Mesodermal cell (in vitro differentiated cells): ENCODE results near the gene MAOB.
"Not testable (repeated sequence)": the region's sequence is repeated elsewhere in the genome, so short reads cannot be mapped to it uniquely, and the experiment has no call there.

Experiments
- H3K27ac ChIP-seq: 2 replicates; pipeline ENCODE4 v1.7.0; 2013; ENCODE audit warnings: mild to moderate bottlenecking, low read depth, low read length, moderate library complexity; ENCODE audit not compliant: severe bottlenecking
- H3K36me3 ChIP-seq: 2 replicates; pipeline ENCODE4 v1.7.1; 2013; ENCODE audit warnings: mild to moderate bottlenecking, low read length, moderate library complexity; ENCODE audit not compliant: control insufficient read depth, insufficient read depth
- H3K4me1 ChIP-seq: one replicate; pipeline ENCODE4 v1.7.1; 2013; ENCODE audit warnings: mild to moderate bottlenecking, low read length; ENCODE audit not compliant: insufficient read depth, control insufficient read depth, poor library complexity, severe bottlenecking
- H3K4me3 ChIP-seq: 2 replicates; pipeline ENCODE4 v1.7.0; 2013; ENCODE audit warnings: low read length, control low read depth, mild to moderate bottlenecking; ENCODE audit not compliant: insufficient read depth, poor library complexity, severe bottlenecking; ENCODE audit errors: extremely low read depth
- H3K9me3 ChIP-seq: 2 replicates; pipeline ENCODE4 v1.7.1; 2013; ENCODE audit warnings: mild to moderate bottlenecking, low read length, moderate library complexity; ENCODE audit not compliant: control insufficient read depth
- WGBS, 2 experiments: methylation state at CpG; one replicate each; pipeline ENCODE4 v1.1.5; 2013; ENCODE audit warnings: missing lambda C conversion rate in 2 of 2; ENCODE audit not compliant: insufficient coverage in 2 of 2; 5-methylcytosine and 5-hydroxymethylcytosine counted together

MAOB gene

DNA sequence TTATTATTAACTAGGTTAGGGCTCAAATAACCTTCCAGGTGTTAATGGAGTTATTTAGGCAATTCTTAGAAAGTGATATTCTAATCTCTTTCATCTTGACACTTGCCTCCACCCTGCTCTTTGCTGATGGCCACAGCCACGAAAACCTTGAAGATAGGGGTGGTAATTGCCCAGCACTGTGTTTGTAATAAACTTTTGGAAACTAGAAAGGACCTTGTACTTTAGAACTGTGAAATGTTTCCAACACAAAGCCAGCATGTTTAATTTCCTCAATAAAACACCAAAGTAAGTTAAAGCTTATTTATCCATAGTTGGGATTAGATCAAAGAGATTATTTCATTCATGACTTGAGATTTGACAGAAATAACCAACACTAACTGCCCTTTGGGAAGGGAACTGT lies 147.8 kb downstream of the MAOB start:
- no peaks in the 10 kb centered on the region for H3K4me1 ChIP-seq
- no peak overlapping the region for H3K27ac ChIP-seq
- no peak overlapping the region for H3K4me3 ChIP-seq
- H3K9me3 ChIP-seq = no peaks in the 10 kb centered on the region
- no peaks in the 10 kb centered on the region for H3K36me3 ChIP-seq
- no CpG with 5 or more reads among the region's 1 CpG for WGBS, 2 experiments

DNA sequence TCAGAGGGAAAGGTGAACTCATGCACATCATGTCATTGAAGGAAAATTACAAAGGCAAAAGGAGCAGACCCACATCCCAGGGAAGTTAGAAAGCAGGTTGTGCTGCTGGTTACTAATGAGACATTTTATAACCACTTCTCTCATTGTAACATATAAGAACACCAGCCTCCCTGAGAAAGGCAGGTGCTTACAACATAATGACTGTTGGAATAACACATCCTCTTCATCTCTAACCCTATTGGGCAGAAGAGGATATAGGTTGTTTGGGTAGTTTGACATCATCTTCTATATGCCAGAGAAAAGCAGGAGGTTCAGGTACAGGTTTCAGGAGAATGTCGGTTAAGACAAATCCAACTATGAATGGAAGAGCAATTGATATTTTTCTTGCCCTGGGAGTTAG lies 148.6 kb downstream of the MAOB start:
- Histone ChIP-seq H3K4me3 (no peak overlapping the region), H3K4me1 (no peaks in the 10 kb centered on the region), H3K27ac (no peak overlapping the region), H3K9me3 (no peaks in the 10 kb centered on the region), H3K36me3 (no peaks in the 10 kb centered on the region)
- no CpG with 5 or more reads among the region's 1 CpG for WGBS, 2 experiments

DNA sequence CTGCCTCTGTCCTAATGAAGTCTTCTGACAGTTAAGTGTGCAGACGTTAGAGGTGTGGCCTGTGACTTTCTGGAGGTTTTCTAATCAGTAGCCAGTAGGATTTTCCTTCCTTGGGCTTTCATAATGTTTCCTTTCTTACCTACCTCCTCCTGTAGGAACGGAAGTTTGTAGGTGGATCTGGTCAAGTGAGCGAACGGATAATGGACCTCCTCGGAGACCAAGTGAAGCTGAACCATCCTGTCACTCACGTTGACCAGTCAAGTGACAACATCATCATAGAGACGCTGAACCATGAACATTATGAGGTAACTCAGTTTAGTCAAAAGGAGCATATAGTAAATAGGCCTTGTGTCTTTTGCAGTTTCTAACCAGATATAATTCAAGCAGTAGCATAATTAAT lies 151.2 kb downstream of the MAOB start:
- H3K4me3 ChIP-seq = no peak overlapping the region
- 100% methylated on average over 2 to 3 of the region's 7 CpGs for WGBS, 2 experiments

DNA sequence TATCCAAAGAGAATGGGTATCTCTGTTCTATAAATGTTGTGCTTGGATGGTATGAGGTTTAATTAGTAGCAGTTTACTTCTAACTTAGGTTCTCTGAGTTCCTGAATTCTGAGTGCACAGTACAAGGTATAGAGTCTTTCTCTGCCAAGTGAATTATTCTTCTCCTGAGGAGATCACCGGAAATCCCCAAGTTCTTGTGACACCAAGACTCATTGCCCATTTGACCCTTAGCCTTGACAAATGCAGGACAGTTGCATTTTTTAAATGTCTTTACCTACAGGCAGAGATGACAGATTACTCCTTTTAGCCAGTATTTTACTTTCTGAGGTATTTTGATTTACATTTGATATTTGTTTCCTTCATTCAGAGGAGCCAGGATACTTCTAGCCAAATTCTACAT lies 153.3 kb downstream of the MAOB start:
- Histone ChIP-seq H3K9me3 (no peaks in the 10 kb centered on the region), H3K36me3 (no peaks in the 10 kb centered on the region), H3K27ac (no peak overlapping the region), H3K4me1 (no peaks in the 10 kb centered on the region), H3K4me3 (no peak overlapping the region)
- no CpG with 5 or more reads among the region's 1 CpG for WGBS, 2 experiments

More for the DNA sequence above, 151.2 kb downstream of the MAOB start:
- Histone ChIP-seq H3K36me3 (no peaks in the 10 kb centered on the region), H3K27ac (no peak overlapping the region), H3K4me1 (no peaks in the 10 kb centered on the region), H3K9me3 (no peaks in the 10 kb centered on the region)

DNA sequence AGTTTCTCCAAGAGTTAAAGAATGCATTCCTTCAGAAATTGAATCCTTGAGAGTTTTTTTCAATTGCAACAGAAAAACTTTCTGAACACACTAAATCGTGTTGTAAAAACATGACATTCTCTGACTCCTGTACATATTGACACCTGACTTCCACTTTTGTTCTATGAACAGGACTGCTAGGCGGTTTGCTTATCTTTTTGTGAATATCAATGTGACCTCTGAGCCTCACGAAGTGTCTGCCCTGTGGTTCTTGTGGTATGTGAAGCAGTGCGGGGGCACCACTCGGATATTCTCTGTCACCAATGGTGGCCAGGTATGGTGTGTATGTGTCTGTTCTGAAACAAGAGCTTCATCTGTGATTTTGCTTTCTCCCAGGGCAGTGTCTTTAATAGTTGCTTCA lies 154.2 kb downstream of the MAOB start:
- Histone ChIP-seq H3K4me3 (no peak overlapping the region), H3K9me3 (no peaks in the 10 kb centered on the region)
- no CpG with 5 or more reads among the region's 5 CpGs for WGBS, 2 experiments

DNA sequence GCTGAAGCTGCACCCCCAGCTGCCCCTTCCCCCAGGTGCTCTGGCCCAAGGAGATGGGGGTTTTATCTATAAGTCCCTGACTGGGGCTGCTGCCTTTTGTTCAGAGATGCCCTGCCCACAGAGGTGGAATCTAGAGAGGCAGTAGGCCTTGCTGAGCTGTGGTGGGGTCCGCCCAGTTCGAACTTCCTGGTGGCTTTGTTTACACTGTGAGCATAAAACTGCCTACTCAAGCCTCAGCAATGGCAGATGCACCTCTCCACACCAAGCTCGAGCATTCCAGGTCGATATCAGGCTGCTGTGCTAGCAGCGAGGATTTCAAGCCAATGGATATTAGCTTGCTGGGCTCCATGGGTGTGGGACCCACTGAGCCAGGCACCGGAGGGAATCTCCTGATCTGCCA lies 155.0 kb downstream of the MAOB start:
- not testable (repeated sequence) for H3K4me1 ChIP-seq, H3K36me3 ChIP-seq, H3K4me3 ChIP-seq, H3K9me3 ChIP-seq, H3K27ac ChIP-seq
- WGBS, 2 experiments = 83% methylated on average over 1 of the region's 6 CpGs; no CpG with 5 or more reads in 1 of the 2 experiments

More for the DNA sequence above, 154.2 kb downstream of the MAOB start:
- H3K27ac ChIP-seq = no peak overlapping the region
- no peaks in the 10 kb centered on the region for H3K36me3 ChIP-seq
- H3K4me1 ChIP-seq = no peaks in the 10 kb centered on the region

DNA sequence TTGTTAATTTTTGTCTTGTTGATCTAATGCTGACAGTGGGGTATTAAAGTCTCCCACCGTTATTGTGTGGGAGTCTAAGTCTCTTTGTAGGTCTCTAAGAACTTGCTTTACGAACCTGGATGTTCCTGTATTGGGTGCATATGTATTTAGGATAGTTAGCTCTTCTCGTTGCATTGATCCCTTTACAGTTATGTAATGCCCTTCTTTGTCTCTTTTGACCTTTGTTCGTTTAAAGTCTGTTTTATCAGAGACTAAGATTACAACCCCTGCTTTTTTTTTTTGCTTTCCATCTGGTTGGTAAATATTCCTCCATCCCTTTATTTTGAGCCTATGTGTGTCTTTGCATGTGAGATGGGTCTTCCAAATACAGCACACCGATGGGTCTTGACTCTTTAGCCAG lies 157.0 kb downstream of the MAOB start:
- no CpG with 5 or more reads among the region's 5 CpGs for WGBS, 2 experiments
- H3K4me3 ChIP-seq = not testable (repeated sequence)

DNA sequence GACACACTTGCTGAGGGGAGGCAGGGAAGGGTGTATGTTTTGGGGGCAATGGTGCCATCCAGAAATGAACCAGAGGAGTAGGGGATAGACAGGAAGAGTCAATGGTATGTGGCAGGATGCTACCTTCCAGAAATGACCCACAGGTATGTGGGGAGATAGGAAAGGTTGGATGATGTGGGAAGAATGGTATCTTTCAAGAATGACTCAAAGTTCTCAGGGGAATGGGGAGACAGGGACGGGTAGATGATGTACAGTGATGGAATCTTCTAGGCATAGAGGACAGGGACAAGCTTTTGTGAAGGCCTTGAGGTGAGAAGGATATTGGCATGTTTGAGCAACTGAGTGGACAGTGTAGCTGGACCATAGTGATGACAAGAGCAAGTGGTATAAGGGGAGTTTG lies 161.3 kb downstream of the MAOB start:
- Histone ChIP-seq H3K36me3 (no peaks in the 10 kb centered on the region), H3K4me1 (no peaks in the 10 kb centered on the region), H3K9me3 (no peaks in the 10 kb centered on the region), H3K27ac (no peak overlapping the region), H3K4me3 (no peak overlapping the region)
- WGBS, 2 experiments = 100% methylated on average over 1 of the region's 1 CpG

More for the DNA sequence above, 157.0 kb downstream of the MAOB start:
- not testable (repeated sequence) for H3K9me3 ChIP-seq, H3K36me3 ChIP-seq, H3K27ac ChIP-seq, H3K4me1 ChIP-seq

DNA sequence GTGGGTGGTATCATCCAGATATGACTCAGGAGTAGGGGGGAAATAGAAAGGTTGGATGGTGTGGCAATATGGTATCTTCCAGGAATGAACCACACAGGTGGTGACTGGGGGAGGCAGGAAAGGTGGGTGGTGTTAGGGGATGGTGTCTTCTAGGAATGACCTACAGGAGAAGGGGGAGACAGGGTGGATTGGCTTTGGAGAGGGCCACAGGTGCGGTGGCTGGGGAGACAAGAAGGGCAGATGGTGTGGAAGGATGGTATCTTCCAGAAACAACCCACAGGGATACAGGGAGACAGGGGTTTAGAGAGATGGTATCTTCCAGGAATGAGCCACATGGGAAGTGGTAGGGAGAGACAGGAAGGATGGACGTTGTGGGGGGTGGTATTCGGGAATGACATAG lies 162.2 kb downstream of the MAOB start:
- WGBS, 2 experiments = 81 to 100% methylated on average over 1 to 2 of the region's 3 CpGs
- Histone ChIP-seq H3K36me3 (no peaks in the 10 kb centered on the region), H3K4me3 (no peak overlapping the region), H3K27ac (no peak overlapping the region), H3K4me1 (no peaks in the 10 kb centered on the region), H3K9me3 (no peaks in the 10 kb centered on the region)

DNA sequence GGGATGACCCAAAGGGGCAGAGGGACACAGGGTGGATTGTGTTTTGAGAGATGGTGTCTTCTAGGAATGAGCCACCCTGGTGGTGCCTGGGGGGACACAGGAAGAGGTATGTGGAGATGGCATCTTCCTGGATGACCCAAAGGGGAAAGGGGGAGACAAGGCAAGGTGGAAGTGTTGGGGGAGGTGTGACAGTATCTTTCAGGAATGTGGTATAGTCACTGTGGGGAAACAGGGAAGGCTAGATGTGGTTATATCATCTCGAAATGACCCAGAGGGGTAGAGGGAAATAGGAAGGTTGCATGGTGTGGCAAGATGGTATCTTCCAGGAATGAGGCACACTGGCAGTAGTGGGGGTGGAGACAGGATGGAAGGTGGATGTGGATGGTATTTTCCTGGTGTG lies 163.3 kb downstream of the MAOB start:
- no peak overlapping the region for H3K27ac ChIP-seq
- H3K4me3 ChIP-seq = no peak overlapping the region
- no peaks in the 10 kb centered on the region for H3K36me3 ChIP-seq
- 77% methylated on average over 1 of the region's 1 CpG; no CpG with 5 or more reads in 1 of the 2 experiments for WGBS, 2 experiments
- H3K4me1 ChIP-seq = no peaks in the 10 kb centered on the region
- H3K9me3 ChIP-seq = no peaks in the 10 kb centered on the region

DNA sequence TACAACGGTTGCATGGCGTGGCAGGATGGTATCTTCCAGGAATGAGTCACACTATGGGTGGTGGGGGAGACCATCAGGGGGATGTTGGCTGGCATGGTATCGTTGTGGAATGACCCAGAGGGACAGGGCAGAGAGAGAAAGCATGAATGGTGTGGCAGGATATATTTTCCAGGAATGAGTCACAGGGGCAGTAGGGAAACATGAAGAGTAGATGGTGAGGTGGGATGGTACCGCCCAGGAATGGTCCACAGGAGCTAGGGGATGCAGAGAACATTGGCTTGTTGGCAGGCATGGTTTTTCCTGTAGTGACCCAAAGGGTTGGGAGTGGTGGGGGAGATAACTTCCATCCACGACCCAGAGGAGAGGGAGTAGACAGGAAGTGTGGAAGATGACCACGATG lies 163.7 kb downstream of the MAOB start:
- 82 to 97% methylated on average over 3 to 4 of the region's 6 CpGs for WGBS, 2 experiments
- no peak overlapping the region for H3K4me3 ChIP-seq
- H3K9me3 ChIP-seq = no peaks in the 10 kb centered on the region
- no peaks in the 10 kb centered on the region for H3K36me3 ChIP-seq
- no peak overlapping the region for H3K27ac ChIP-seq
- H3K4me1 ChIP-seq = no peaks in the 10 kb centered on the region
